HG03457 (cell line): ENCODE measurements around the gene ZHX3.

Experiments
- ATAC-seq: cut with Tn5 transposase; IDR thresholded peaks from one replicate; pipeline ENCODE4 v1.9.1; 2021; ENCODE audit warnings: moderate number of reproducible peaks; ENCODE audit not compliant: unreplicated experiment

ZHX3 gene

GRCh38 chr20:41230136-41230535, 87.4 kb downstream of the ZHX3 start:
- ATAC-seq, result no peak

- ATAC-seq, result no peak
Observed at GRCh38 chr20:41229259-41229658, 88.3 kb downstream of the ZHX3 start.

GRCh38 chr20:41228858-41229257, 88.7 kb downstream of the ZHX3 start:
- ATAC-seq, result peak; percentile 48

GRCh38 chr20:41226426-41226825, 91.1 kb downstream of the ZHX3 start:
- no peak for ATAC-seq

GRCh38 chr20:41225091-41225490, 92.4 kb downstream of the ZHX3 start:
- no peak for ATAC-seq

- no peak for ATAC-seq
Observed at GRCh38 chr20:41224281-41224680, 93.2 kb downstream of the ZHX3 start.

- ATAC-seq, result no peak
Observed at GRCh38 chr20:41223112-41223511, 94.4 kb downstream of the ZHX3 start.

GRCh38 chr20:41222703-41223102, 94.8 kb downstream of the ZHX3 start:
- no peak for ATAC-seq

GRCh38 chr20:41222296-41222695, 95.2 kb downstream of the ZHX3 start:
- no peak for ATAC-seq

GRCh38 chr20:41221614-41222218, 95.8 kb downstream of the ZHX3 start:
- no peak for ATAC-seq

- no peak for ATAC-seq
Observed at GRCh38 chr20:41219824-41220223, 97.7 kb downstream of the ZHX3 start.

GRCh38 chr20:41218466-41218865, 99.1 kb downstream of the ZHX3 start:
- no peak for ATAC-seq

GRCh38 chr20:41217422-41217821, 100.1 kb downstream of the ZHX3 start:
- ATAC-seq, result no peak

GRCh38 chr20:41214666-41215065, 102.9 kb downstream of the ZHX3 start:
- no peak for ATAC-seq

- ATAC-seq, result no peak
Observed at GRCh38 chr20:41214202-41214601, 103.3 kb downstream of the ZHX3 start.

- ATAC-seq, result no peak
Observed at GRCh38 chr20:41213150-41213820, 104.2 kb downstream of the ZHX3 start.

- ATAC-seq, result no peak
Observed at GRCh38 chr20:41205313-41205712, 112.2 kb downstream of the ZHX3 start.

- no peak for ATAC-seq
Observed at GRCh38 chr20:41204304-41205265, 112.9 kb downstream of the ZHX3 start.

- no peak for ATAC-seq
Observed at GRCh38 chr20:41203660-41204059, 113.9 kb downstream of the ZHX3 start.

- no peak for ATAC-seq
Observed at GRCh38 chr20:41202426-41202825, 115.1 kb downstream of the ZHX3 start.

- no peak for ATAC-seq
Observed at GRCh38 chr20:41201760-41202159, 115.8 kb downstream of the ZHX3 start.
